NCI-H2227 treated with DMSO at 0.1 percent for 48 hours (cell line): ENCODE data around the gene DESI2.

Source experiments
- DNase-seq: peaks from one replicate; lab custom pipeline; 2025; lab: John Stamatoyannopoulos, UW

DESI2 gene

DNA sequence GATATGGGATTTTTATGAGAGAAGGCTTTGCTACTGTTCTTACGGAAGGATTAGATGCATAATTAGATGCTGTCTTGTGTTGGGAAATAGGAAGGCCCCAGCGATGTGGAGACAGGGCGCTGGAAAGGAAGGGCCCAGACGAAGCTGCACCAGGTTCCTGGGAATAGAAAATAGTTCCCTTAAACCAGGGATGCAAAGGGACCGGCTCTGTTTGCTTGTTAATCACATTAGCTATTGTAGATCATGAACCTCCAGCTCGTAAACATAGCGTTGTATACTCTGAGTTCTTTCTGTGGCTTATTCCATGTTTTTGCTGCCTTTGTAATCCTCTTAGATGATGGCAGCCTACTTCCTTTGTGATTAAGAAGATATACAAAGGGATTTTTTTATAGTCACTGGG lies 102.7 kb downstream of the DESI2 start:
- DNase-seq, result no peak

DNA sequence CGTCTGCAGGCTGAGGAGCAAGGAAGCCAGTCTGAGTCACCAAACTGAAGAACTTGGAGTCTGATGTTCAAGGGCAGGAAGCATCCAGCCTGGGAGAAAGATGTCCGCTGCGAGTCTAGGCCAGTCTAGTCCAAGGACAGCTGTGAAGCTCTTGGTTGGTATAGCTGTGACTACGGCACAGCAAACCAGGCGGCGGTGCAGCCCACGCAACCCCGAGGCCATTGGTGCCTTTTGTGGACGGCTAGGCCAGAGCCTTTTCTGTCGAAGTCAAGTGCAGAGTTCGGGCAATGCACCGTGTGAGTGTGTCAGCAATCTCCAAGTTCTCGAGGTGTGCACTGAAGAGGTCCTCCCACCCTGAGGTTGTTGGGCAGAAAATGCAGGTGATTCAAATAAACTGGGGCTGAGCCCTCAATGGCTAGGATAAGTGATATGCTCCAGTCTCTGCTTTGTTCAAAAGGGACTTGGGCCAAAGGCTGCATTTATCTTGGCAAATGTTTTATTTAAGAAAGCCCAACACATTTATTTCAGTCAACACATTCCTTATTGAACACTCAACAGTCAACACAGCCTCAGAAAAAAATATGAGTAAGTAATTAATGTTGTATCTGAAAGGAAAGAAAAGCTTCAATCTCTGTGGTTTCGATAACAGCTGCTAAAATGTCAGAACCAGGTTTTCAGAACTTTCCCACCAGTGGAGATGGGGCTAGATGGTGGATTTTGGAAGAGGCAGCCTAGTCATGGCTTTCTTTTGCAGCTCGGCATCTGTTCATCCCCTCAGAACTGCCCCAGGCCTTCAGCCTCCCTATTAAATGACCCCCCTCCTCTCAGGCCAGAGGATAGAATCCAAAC lies 104.4 kb downstream of the DESI2 start:
- no peak for DNase-seq
